Liver (tissue), 3 donors: Measurements from ENCODE around the gene PNRC1.

Experiments used
- RAD21 ChIP-seq, 2 donors: IDR thresholded peaks; 2 replicates each; pipeline ENCODE4 v1.6.1; 2016; ENCODE audit warnings: antibody characterized with exemption in 2 of 2, mild to moderate bottlenecking in 2 of 2
- SP1 ChIP-seq: IDR thresholded peaks from 2 replicates; pipeline ENCODE4 v1.6.1; 2018; ENCODE audit warnings: antibody characterized with exemption, mild to moderate bottlenecking
- TAF1 ChIP-seq: conservative IDR thresholded peaks from 2 replicates; pipeline ENCODE4 v1.6.1; 2016; ENCODE audit warnings: antibody characterized with exemption, mild to moderate bottlenecking
- TF ChIP-seq, protein P1 (sequence below): fragments of 150-350 bp; IDR thresholded peaks from 2 replicates; pipeline ENCODE4 v1.5.1; 2017; ENCODE audit warnings: improper control_type of control experiment, low read depth, low read length; ENCODE audit not compliant: missing input control
- TF ChIP-seq, protein P2 (sequence below): IDR thresholded peaks from 2 replicates; pipeline ENCODE4 v1.6.1; 2016; ENCODE audit warnings: antibody characterized with exemption
- TF ChIP-seq, protein P3 (sequence below): IDR thresholded peaks from 2 replicates; pipeline ENCODE4 v1.6.1; 2016; ENCODE audit warnings: antibody characterized with exemption, mild to moderate bottlenecking
- donor health status: healthy.
- donor health status: healthy.

DNA sequence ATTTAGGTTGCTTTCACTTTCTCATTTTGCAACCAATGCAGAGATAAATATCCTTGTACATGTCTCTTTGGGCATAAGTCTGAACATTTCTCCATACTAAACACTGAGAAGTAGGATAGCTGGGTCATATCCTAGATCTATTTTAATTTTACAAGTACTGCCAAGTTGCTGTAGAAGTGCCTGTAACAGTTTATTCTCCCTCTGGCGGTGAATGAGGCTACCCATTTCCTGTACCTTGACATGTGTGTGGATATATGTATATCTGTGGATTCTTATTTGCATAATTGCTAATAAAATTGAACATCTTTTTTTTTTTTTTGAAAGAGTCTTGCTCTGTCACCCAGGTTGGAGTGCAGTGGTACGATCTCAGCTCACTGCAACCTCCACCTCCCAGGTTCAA lies 48.0 kb upstream of the PNRC1 start:
- TF ChIP-seq, protein P1, sequence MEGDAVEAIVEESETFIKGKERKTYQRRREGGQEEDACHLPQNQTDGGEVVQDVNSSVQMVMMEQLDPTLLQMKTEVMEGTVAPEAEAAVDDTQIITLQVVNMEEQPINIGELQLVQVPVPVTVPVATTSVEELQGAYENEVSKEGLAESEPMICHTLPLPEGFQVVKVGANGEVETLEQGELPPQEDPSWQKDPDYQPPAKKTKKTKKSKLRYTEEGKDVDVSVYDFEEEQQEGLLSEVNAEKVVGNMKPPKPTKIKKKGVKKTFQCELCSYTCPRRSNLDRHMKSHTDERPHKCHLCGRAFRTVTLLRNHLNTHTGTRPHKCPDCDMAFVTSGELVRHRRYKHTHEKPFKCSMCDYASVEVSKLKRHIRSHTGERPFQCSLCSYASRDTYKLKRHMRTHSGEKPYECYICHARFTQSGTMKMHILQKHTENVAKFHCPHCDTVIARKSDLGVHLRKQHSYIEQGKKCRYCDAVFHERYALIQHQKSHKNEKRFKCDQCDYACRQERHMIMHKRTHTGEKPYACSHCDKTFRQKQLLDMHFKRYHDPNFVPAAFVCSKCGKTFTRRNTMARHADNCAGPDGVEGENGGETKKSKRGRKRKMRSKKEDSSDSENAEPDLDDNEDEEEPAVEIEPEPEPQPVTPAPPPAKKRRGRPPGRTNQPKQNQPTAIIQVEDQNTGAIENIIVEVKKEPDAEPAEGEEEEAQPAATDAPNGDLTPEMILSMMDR, result no peak
- no peak for TF ChIP-seq SP1
- peak in 1 of 2 donors; percentile 12 for TF ChIP-seq RAD21 (IDR thresholded peaks at IDR 0.05)
- no peak for TF ChIP-seq TAF1
- TF ChIP-seq, protein P2, sequence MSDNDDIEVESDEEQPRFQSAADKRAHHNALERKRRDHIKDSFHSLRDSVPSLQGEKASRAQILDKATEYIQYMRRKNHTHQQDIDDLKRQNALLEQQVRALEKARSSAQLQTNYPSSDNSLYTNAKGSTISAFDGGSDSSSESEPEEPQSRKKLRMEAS, result no peak
- TF ChIP-seq, protein P3, sequence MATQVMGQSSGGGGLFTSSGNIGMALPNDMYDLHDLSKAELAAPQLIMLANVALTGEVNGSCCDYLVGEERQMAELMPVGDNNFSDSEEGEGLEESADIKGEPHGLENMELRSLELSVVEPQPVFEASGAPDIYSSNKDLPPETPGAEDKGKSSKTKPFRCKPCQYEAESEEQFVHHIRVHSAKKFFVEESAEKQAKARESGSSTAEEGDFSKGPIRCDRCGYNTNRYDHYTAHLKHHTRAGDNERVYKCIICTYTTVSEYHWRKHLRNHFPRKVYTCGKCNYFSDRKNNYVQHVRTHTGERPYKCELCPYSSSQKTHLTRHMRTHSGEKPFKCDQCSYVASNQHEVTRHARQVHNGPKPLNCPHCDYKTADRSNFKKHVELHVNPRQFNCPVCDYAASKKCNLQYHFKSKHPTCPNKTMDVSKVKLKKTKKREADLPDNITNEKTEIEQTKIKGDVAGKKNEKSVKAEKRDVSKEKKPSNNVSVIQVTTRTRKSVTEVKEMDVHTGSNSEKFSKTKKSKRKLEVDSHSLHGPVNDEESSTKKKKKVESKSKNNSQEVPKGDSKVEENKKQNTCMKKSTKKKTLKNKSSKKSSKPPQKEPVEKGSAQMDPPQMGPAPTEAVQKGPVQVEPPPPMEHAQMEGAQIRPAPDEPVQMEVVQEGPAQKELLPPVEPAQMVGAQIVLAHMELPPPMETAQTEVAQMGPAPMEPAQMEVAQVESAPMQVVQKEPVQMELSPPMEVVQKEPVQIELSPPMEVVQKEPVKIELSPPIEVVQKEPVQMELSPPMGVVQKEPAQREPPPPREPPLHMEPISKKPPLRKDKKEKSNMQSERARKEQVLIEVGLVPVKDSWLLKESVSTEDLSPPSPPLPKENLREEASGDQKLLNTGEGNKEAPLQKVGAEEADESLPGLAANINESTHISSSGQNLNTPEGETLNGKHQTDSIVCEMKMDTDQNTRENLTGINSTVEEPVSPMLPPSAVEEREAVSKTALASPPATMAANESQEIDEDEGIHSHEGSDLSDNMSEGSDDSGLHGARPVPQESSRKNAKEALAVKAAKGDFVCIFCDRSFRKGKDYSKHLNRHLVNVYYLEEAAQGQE, result no peak
